ENCODE results near the gene NR5A1. TPM values are rescaled to one million over a fixed set of nuclear protein-coding genes. Genes with fewer than 3 reads are reported as not detected.

NR5A1 gene
- total RNA-seq, 4 donors from 2014 or later = 0.15 to 0.51 TPM; not detected in 2

GRCh38 chr9:124522121-124523098 is 15.2 kb upstream of the NR5A1 start:
- no peak for TF ChIP-seq POLR2A (IDR thresholded peaks at IDR 0.05)
- TF ChIP-seq, protein P1, sequence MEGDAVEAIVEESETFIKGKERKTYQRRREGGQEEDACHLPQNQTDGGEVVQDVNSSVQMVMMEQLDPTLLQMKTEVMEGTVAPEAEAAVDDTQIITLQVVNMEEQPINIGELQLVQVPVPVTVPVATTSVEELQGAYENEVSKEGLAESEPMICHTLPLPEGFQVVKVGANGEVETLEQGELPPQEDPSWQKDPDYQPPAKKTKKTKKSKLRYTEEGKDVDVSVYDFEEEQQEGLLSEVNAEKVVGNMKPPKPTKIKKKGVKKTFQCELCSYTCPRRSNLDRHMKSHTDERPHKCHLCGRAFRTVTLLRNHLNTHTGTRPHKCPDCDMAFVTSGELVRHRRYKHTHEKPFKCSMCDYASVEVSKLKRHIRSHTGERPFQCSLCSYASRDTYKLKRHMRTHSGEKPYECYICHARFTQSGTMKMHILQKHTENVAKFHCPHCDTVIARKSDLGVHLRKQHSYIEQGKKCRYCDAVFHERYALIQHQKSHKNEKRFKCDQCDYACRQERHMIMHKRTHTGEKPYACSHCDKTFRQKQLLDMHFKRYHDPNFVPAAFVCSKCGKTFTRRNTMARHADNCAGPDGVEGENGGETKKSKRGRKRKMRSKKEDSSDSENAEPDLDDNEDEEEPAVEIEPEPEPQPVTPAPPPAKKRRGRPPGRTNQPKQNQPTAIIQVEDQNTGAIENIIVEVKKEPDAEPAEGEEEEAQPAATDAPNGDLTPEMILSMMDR (IDR thresholded peaks at IDR 0.05) = no peak
- no peak overlapping the region for H3K4me3 ChIP-seq (ENCODE audit: low read depth, poor library complexity, severe bottlenecking)
- WGBS, 2 donors = 81 to 87% methylated on average over 7 of the region's 7 CpGs
- peak in 1 of 2 donors; percentile 82 for DNase-seq (ENCODE audit: low spot score in 2 of 2)
- intact Hi-C loops (cut with DNase I; ENCODE audit: low total_unique reads) = no loop called here

DNA sequence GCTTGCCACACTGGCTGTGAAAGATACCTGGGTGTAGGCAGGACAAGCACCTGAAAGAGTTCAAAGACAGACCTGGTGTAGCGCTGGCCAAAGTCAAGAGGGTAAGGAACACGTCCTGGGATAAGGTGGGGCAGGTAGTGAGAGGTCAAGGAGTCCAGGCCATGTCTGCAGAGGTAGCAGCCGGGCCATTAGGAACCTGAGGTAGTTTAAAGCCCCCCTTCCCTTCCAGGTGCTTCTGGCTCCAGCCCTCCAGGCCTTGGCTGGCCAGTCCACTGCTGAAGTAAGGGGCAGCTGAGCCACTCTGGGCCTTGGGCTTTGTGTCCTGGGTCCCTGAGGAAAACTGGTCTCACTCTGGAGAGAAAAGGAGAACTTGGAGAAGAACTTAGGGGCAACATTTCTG is 13.9 kb upstream of the NR5A1 start:
- H3K4me3 ChIP-seq (ENCODE audit: low read depth, poor library complexity, severe bottlenecking) = no peak overlapping the region
- TF ChIP-seq, protein P1 (IDR thresholded peaks at IDR 0.05) = no peak
- no peak for TF ChIP-seq POLR2A (IDR thresholded peaks at IDR 0.05)
- intact Hi-C loops (cut with DNase I; ENCODE audit: low total_unique reads) = no loop called here
- peak in 1 of 2 donors; percentile 59 for DNase-seq (ENCODE audit: low spot score in 2 of 2)
- WGBS, 2 donors = 87 to 92% methylated on average over 3 of the region's 3 CpGs

GRCh38 chr9:124520206-124520596 is 13.0 kb upstream of the NR5A1 start:
- DNase-seq (ENCODE audit: low spot score in 2 of 2) = no peak
- WGBS, 2 donors = 80 to 82% methylated on average over 7 of the region's 7 CpGs
- TF ChIP-seq, protein P1 (IDR thresholded peaks at IDR 0.05) = no peak
- TF ChIP-seq POLR2A (IDR thresholded peaks at IDR 0.05) = no peak
- intact Hi-C loops (cut with DNase I; ENCODE audit: low total_unique reads) = no loop called here
- no peak overlapping the region for H3K4me3 ChIP-seq (ENCODE audit: low read depth, poor library complexity, severe bottlenecking)

DNA sequence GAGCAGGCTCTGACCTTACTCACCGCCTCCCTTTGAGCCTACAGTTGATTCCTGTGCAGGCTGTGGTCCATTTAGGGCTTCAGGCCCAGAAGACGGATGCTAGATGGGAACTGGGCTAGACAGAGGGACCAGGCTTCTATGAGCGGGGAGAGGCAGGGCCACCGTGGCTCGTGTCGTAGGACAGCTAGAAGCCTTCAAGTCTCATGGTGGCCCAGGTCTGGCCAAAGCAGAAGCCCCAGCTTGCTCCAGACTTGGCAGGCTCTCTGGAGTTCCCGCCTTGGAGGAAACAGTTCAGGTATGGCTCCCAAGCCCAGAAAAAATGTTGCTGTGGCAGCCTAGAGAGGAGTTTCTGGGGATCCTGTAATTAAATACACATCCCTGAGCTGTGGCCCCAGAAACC is 10.9 kb upstream of the NR5A1 start:
- no peak for TF ChIP-seq POLR2A (IDR thresholded peaks at IDR 0.05)
- WGBS, 2 donors = 87 to 91% methylated on average over 7 of the region's 7 CpGs
- no peak overlapping the region for H3K4me3 ChIP-seq (ENCODE audit: low read depth, poor library complexity, severe bottlenecking)
- intact Hi-C loops (cut with DNase I; ENCODE audit: low total_unique reads) = no loop called here
- DNase-seq (ENCODE audit: low spot score in 2 of 2) = no peak

GRCh38 chr9:124517600-124517999 is 10.4 kb upstream of the NR5A1 start:
- no peak for TF ChIP-seq POLR2A (IDR thresholded peaks at IDR 0.05)
- TF ChIP-seq, protein P1 (IDR thresholded peaks at IDR 0.05) = no peak
- 80 to 82% methylated on average over 5 of the region's 5 CpGs for WGBS, 2 donors
- H3K4me3 ChIP-seq (ENCODE audit: low read depth, poor library complexity, severe bottlenecking) = no peak overlapping the region
- intact Hi-C loops (cut with DNase I; ENCODE audit: low total_unique reads) = no loop called here
- no peak for DNase-seq (ENCODE audit: low spot score in 2 of 2)

DNA sequence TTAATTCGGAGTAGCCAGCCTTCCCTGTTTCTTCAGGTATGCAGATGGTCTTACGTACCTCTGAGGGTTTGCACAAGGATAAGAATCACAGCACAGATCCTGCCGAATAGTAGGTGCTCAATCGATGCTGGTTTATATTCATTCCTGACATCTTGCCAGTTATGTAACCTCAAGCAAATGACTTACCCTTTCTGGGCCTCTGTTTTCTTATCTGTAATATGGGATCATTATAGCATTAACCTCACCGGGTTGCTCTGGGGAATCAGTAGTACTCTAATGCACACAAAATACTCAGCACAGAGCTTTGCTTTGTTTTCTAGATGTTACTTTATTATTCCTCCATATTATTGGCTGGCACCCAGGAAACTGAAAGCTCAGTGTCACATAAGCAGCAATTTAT is 7.7 kb upstream of the NR5A1 start:
- intact Hi-C loops (cut with DNase I; ENCODE audit: low total_unique reads) = no loop called here
- DNase-seq (ENCODE audit: low spot score in 2 of 2) = no peak
- TF ChIP-seq, protein P1 (IDR thresholded peaks at IDR 0.05) = no peak
- TF ChIP-seq POLR2A (IDR thresholded peaks at IDR 0.05) = no peak
- WGBS, 2 donors = 78 to 84% methylated on average over 5 of the region's 5 CpGs
- no peak overlapping the region for H3K4me3 ChIP-seq (ENCODE audit: low read depth, poor library complexity, severe bottlenecking)
